Measurements from ENCODE around the gene PLCB1.

- TF ChIP-seq CTCF (conservative IDR thresholded peaks at IDR 0.05 in 1 of 2, IDR thresholded peaks at IDR 0.05 in 1 of 2; ENCODE audit: low read depth in 1 of 2, low read length in 2 of 2) = no peak
- TF ChIP-seq EZH2 (IDR thresholded peaks at IDR 0.05; ENCODE audit: low read length, missing control alignments) = no peak
These were observed 281.6 kb downstream of the PLCB1 start for GRCh38 chr20:8413691-8414090.
